NT2/D1 (cell line): ENCODE measurements around the gene TPK1.

Experiments
- YY1 ChIP-seq: IDR thresholded peaks from 2 replicates; pipeline ENCODE4 v1.6.1; 2011; ENCODE audit not compliant: insufficient read length, insufficient read depth
- ZNF274 ChIP-seq: IDR thresholded peaks from 2 replicates; pipeline ENCODE4 v1.6.1; 2011; ENCODE audit warnings: mild to moderate bottlenecking, low read depth, low read length

DNA sequence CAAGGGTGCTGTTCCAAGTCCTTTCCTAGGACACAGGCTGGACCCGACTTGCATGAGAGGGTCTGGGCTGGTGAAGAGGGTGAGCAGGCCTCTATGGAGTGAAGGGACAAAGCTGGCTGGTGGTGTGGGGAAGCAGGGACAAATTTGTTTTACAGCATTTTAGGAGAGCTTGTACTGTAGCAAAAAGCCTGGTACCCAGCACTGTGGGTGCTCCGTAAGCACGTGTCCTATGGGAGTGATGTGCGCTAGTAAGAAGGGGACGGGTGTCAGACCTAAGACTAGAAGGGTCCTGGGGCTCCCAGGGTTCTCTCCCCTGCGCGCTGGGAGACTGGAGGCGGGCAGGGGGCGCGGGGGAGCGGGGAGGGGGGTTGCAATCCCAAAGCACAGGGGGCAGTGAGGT is 432.8 kb downstream of the TPK1 start:
- no peak for TF ChIP-seq YY1
- TF ChIP-seq ZNF274, result no peak
